AG04449 (cell line): ENCODE results near the gene BRSK1.
A peak's percentile ranks its signal among the peaks of the same experiment; 100 is the strongest.

Experiments
- CTCF ChIA-PET: fragments of 350-600 bp; formaldehyde crosslinking; extraction: SDS; loops from one replicate; lab custom pipeline; 2021; ENCODE audit warnings: antibody characterized with exemption; lab: Yijun Ruan, JAX
- POLR2A ChIA-PET: fragments of 400-600, 350-600 bp; formaldehyde crosslinking; extraction: SDS; loops from one replicate; lab custom pipeline; 2020; ENCODE audit warnings: antibody characterized with exemption, inconsistent platforms; lab: Yijun Ruan, JAX
- DNase-seq: peaks from one replicate; pipeline ENCODE4 v3.0.0-alpha.2; 2010; ENCODE audit warnings: low read depth, low spot score
- H3K4me3 ChIP-seq: 2 replicates; pipeline ENCODE4 v1.5.1; 2011; ENCODE audit warnings: low read depth, mild to moderate bottlenecking, control low read depth, low read length
- TF ChIP-seq, protein P1 (sequence below): IDR thresholded peaks from one replicate; pipeline ENCODE4 v1.5.1; 2011; ENCODE audit warnings: mild to moderate bottlenecking, moderate library complexity, low read length, control low read depth, inconsistent platforms; ENCODE audit not compliant: insufficient read depth; ENCODE audit errors: missing control alignments

Gene BRSK1

DNA sequence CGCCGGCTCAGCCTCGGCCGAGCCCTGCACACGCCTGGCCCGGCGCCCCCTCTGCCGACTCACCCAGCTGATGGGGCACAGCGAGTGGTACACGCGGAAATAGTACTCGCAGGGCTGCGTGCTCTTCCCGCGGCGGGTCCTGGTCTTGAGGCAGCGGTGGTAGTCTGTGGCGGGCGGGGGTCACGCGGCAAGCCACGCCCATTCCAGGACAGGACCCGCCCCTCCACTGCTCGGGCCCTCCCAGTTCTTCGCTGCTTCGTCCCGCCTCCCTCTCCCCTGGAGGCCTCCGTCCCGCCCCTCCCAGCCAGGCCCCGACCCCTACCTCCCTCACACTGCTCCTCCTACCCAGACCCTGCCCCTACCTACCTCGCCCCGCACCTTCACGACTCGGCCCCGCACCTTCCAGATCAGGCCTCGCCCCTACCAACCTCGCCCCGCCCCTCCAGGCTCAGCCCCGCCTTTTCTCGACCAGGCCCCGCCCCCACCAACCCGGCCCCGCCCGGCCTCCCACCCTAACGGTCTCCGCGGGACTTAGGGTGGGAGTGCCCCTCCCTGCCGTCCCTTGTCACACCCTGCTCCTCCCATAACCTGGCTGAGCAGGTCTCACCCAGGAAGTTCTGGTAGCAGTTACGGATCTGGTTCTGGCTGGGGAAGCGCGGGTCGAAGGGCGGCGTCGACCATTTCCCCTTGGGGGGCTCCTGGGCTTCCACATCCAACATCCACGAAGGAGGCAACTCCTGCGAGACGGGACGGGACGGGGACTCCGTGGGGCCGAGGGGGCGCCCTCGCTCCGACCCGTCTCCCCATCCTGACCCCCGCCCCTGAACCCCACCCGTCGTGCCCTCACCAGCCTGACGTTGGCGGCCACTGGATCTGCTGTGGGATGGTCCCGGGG, 70.3 kb downstream of the BRSK1 start:
- POLR2A ChIA-PET = interaction anchor here (0.5 to 1.4 kb wide), 2 partner anchors 10 to 53 kb away, joined by 3 to 4 read pairs; partner anchors contain the start of gene UBE2S
- TF ChIP-seq, protein P1, sequence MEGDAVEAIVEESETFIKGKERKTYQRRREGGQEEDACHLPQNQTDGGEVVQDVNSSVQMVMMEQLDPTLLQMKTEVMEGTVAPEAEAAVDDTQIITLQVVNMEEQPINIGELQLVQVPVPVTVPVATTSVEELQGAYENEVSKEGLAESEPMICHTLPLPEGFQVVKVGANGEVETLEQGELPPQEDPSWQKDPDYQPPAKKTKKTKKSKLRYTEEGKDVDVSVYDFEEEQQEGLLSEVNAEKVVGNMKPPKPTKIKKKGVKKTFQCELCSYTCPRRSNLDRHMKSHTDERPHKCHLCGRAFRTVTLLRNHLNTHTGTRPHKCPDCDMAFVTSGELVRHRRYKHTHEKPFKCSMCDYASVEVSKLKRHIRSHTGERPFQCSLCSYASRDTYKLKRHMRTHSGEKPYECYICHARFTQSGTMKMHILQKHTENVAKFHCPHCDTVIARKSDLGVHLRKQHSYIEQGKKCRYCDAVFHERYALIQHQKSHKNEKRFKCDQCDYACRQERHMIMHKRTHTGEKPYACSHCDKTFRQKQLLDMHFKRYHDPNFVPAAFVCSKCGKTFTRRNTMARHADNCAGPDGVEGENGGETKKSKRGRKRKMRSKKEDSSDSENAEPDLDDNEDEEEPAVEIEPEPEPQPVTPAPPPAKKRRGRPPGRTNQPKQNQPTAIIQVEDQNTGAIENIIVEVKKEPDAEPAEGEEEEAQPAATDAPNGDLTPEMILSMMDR = no peak
- DNase-seq = no peak
- H3K4me3 ChIP-seq = peak overlapping the region; percentile 59
- CTCF ChIA-PET = interaction anchor here (1.1 to 1.3 kb wide), 2 partner anchors 15 kb away, joined by 3 to 4 read pairs; partner anchors contain the start of gene KMT5C

GRCh38 chr19:55354698-55355212, 71.0 kb downstream of the BRSK1 start, which contains the start of gene COX6B2:
COX6B2 (minus strand) TSS chr19:55354719; CDS start chr19:55354521, 198 bp downstream.
- ChIA-PET POLR2A (no interaction called here), CTCF (interaction anchor here (1.0 to 1.8 kb wide), 2 partner anchors 63 to 113 kb away, joined by 3 to 7 read pairs; no protein-coding TSS in a partner anchor)
- TF ChIP-seq, protein P1 = no peak
- DNase-seq = no peak
- H3K4me3 ChIP-seq = peak within 1 kb of the TSS; percentile 59

DNA sequence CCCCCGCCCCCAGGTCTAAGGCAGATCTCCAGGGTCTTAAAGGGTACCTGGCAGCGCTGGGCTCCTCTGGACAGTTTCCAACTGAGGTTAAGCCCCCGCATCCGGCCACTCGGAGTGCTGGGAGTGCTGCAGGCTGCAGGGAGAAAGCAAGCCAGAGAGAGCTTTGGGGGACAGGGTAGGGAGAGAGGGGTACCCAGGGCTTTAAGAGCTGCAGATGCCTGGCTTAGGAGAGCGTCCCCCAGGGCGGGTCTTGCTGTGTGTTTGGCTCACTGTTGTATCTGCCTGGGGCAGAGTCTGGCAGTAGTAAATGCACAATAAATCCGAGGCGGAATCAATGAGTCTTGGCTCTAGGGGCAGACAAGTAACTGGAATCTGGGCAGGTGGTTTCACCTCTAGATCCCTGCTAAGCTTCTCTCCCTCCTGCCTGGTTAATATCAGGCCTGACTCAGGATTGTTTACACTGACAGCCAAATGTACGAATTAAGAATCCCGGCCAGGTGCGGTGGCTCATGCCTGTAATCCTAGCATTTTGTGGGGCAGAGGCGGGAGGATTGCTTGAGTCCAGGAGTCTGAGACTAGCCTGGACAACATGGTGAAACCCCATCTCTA, 71.5 kb downstream of the BRSK1 start:
- H3K4me3 ChIP-seq = no peak overlapping the region
- ChIA-PET POLR2A (no interaction called here), CTCF (interaction anchor here (1.0 to 1.8 kb wide), 2 partner anchors 64 to 112 kb away, joined by 3 to 7 read pairs; no protein-coding TSS in a partner anchor)
- TF ChIP-seq, protein P1 = no peak
- DNase-seq = no peak

- no peak for DNase-seq
- POLR2A ChIA-PET = interaction anchor here (1.6 kb wide), 1 partner anchor 12 kb away, joined by 3 read pairs; the partner anchor contains the start of gene IL11
- TF ChIP-seq, protein P1 = no peak
- H3K4me3 ChIP-seq = no peak overlapping the region
- CTCF ChIA-PET = interaction anchor here (0.6 kb wide), 1 partner anchor 56 kb away, joined by 3 read pairs; no protein-coding TSS in a partner anchor
These were observed 74.7 kb downstream of the BRSK1 start for GRCh38 chr19:55358493-55358892.

GRCh38 chr19:55358943-55359908, 75.4 kb downstream of the BRSK1 start:
- no peak for DNase-seq
- ChIA-PET POLR2A (interaction anchor here (0.8 to 1.6 kb wide), 2 partner anchors 11 to 20 kb away, joined by 3 read pairs; partner anchors contain the start of genes IL11 and KMT5C), CTCF (interaction anchor here (0.6 kb wide), 1 partner anchor 57 kb away, joined by 3 read pairs; no protein-coding TSS in a partner anchor)
- TF ChIP-seq, protein P1 = no peak
- no peak overlapping the region for H3K4me3 ChIP-seq
